ENCODE data around the gene SLX4.

GRCh38 chr16:3638916-3639644, 27.7 kb upstream of the SLX4 start:
- TF ChIP-seq CTCF (IDR thresholded peaks at IDR 0.05; ENCODE audit: extremely low read depth in 1 of 2, insufficient read depth in 1 of 2, low read depth in 1 of 2, low read length in 2 of 2): no peak
- no peak for TF ChIP-seq POLR2AphosphoS5 (IDR thresholded peaks at IDR 0.05; ENCODE audit: insufficient read depth, low read depth, low read length)
- TF ChIP-seq MYC (IDR thresholded peaks at IDR 0.05; ENCODE audit: low read depth, low read length): no peak
- no peak for TF ChIP-seq JUN (IDR thresholded peaks at IDR 0.05; ENCODE audit: borderline replicate concordance, insufficient read depth, insufficient read length, low read depth)
- TF ChIP-seq EZH2 (IDR thresholded peaks at IDR 0.05; ENCODE audit: borderline replicate concordance, low read depth, low read length, severe bottlenecking): no peak
- no peak for TF ChIP-seq POLR2A (IDR thresholded peaks at IDR 0.05; ENCODE audit: low read depth, low read length)
- TF ChIP-seq FOS (IDR thresholded peaks at IDR 0.05; ENCODE audit: borderline replicate concordance, insufficient read depth, low read length): no peak
- no peak for TF ChIP-seq GATA2 (IDR thresholded peaks at IDR 0.05; ENCODE audit: insufficient read depth, insufficient read length, low read depth, low read length)
